HG03575 (cell line): Measurements from ENCODE around the gene NRCAM.
A peak's percentile ranks its signal among the peaks of the same experiment; 100 is the strongest.

Source experiments
- ATAC-seq: cut with Tn5 transposase; IDR thresholded peaks from one replicate; pipeline ENCODE4 v1.9.1; 2021; ENCODE audit not compliant: unreplicated experiment, insufficient number of reproducible peaks, low FRiP score; ENCODE audit errors: extremely low read depth

The NRCAM gene

DNA sequence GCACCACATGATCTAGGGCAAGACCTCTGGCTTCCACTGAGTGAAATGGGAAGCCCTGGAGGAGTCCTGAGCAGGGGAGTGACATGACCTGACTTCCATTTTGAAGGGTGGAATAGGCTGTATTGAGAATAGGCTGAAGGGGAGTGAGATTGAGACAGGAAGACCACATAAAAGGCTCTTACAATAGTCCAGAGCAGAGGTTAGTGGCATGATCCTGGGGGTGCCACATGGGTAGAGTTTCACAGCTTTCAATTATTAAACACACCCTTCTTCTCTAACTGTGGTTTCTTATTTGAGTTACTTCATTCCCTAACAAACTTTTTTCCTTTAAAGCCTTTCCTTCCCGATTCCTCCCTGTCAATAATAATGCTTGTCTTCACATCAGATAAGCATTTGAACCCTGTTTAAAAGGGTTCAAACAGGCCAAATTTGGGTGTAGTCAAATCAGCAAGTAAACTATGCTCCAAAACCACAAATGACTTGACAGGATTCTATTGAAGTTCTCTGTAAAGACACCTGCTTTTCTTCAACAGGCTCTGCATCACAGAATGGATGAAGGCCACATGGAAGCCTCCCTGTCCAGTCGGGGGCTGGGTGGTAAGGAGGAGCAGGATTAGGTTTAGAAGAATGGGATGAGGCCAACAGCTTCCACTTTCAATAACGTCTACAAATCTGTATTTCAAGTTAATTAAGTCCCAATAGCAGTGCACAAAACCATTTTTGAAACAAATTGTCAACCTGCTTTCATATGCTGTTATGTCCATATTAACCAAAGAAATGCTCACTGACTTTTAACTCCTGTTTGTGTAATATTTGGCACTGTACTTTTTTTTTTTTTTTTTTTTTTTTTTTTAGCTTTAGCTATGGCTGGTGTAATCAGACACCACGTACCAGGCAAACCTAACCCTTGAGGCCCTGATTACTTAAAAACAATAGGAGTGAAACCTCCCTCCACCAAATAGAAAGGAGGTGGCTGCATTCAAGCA lies 131.9 kb downstream of the NRCAM start:
- no peak for ATAC-seq

DNA sequence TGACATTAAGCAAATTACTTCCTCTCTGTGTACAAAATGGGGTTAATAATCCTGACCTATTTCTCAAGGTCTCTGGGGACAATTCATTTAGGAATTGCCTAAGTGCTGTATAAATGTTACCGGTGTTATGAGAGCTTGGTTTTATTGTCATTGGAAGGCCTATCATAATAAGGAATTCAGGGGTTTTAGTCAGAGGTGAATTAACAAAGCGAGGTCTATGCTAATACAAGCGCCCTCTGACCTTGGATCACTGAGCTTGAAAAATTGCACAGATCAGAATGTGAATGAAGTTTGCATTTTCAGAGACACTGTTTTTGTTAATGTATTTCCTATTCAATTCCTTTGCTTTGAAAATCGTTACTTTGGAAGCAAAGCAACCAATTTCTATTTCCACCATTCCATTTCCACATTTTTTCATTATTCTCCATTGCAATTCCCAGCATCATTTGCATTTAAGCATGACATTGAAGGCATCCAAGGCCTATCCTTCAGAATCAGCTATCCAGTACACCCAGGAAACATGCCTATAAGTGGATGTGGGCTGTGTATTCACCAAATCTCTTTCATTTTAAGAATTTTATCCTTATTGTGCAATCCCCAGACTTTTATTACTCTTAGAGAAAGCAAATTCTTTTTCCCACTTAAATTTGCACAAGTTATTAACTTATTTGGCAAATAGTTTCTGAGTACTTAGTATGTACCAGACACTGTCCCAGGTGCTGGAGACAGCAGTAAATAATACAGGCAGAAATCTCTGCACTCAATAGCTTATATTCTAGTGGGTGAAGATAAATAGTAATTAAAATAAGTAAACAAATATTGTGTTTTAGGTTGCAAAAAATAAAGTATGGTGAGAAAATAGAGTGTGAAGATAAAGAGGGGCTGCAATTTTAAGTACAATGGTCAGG lies 133.1 kb downstream of the NRCAM start:
- no peak for ATAC-seq

DNA sequence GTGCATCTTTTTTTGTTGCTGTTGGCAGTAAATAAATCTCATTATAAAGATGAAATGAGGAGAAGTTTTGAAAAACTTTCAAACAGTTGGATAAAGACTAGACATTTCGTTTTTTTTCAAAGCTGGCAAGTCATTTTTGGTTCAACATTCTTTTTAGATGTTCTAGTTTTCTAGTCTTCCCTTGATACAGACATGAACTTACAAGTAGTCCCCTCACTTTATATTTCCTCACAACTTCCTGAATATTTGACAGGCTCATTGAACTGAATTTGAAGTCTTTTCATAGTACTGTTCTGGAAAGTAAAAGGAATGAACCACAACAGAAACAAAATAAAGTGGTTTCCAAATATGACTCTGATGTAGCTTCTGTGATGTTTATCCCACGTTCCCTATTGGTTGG lies 134.2 kb downstream of the NRCAM start:
- no peak for ATAC-seq

DNA sequence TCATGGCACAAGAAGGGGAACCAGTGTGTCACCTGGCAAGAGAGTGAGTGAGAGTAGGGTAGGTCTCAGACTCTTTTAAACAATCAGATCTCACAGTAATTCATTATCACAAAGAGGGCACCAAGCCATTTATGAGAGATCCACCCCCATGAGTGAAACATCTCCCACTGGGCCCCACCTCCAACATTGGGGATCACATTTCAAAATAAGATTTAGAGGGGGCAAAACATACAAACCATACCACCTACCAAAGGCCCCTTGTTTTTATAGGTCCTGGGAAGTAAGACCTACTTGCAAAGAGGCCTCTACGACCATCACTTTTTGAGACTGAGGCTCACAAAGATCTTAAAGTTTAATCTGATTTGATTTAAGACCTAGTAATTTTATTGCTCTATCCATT lies 134.9 kb downstream of the NRCAM start:
- ATAC-seq: no peak

DNA sequence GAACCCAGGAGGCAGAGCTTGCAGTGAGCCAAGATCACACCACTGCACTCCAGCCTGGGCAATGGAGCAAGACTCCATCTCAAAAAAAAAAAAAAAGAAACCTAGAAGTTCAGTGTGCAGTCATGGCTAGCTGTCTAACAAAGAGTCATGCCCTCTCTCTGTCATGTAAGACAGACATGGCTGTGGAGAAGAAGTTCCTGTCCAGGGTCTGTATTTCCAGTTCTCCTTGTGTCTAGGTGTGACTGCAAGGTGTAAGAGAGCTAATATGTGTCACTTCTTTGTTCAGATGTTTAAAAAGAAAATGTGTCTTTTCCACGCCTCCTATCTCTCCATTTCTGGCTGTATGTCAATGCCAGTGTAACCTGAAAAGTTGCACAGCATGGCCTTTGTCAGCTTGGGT lies 139.5 kb downstream of the NRCAM start:
- ATAC-seq: no peak

DNA sequence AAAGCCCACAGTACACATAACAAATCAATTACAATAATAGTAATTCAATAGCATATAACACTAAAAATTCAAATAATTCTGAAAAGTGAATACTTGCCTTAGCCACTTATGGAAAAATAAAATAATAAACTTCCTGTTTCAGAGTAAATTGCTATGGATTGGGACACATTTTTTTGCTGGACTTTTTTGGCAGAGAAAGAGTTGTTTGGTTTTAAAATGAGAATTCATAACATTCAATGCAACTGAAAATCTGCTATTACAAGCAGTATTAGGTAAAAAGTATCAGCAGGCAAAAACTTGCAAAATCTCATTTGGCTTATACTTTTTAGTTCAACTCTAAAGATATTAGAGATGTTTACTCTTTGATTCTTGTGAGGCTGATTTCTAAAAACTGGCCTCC lies 141.7 kb downstream of the NRCAM start:
- no peak for ATAC-seq

DNA sequence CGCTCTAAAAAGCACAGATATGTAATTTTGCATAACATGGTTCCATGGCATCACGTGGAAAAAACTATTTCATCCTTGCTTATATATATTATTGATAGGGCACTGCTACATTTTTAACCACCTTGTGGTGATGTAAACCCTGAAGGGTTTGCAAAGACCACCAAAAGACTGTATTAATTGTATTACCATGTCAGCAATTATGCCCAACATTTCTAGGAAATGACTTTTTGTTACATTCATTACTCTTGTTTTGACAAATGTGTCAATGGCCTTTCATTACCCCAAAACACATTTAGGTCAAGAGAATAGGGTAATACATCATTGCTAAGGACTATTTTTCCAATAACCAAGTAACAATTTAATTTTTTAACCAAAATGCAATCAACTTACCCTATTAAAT lies 142.2 kb downstream of the NRCAM start:
- ATAC-seq: no peak

DNA sequence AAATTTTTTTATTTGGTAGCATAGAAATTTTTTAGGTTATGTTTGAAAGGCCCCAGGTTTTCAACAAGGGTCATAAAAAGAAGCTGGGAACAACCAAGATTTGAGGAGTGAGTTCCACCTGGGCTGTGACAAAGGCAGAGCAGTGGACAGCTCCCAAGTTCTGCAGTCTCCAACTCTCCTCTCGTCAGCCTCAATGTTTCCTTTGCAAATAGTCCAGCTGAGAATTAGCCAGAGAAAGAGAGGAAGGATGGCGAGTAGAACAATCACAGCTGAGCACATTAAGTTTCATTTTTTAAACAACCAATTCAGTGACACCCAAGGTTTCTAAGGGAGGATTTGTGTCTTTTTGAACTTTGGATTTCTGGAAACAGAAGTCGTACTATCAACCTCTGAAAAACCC lies 143.2 kb downstream of the NRCAM start:
- ATAC-seq: no peak

DNA sequence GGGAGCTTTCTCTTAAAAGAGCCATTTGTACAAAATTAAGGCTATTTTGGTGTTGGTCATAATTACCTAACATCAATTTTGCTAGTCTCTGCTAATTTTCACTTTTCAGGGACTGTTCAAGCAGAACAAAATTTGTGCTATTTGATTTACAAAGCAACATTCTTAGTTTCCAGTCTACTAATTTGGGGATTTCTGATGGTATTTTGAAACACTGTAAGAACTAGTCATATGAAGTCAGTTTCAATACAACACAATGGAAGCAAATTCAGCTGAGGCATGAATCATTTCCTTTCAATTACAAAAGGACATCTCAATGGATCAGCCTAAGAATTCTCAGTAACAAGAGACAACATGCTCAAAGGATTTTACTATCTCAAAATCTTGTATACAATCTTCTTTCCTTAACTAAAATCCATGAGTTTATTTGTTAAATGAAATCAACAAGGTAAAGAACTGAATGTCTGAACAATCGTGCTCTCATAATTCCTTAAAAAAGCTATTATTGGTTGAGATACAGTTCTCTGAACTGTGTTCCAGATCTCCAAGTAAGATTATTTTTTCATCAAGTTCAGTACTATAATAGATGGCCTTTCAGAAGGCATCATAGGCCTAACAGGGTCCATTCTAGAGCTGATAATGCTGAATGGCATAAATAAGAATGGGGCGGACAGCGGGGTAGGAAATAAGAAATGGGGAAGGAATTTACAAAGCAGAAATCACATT lies 144.6 kb downstream of the NRCAM start:
- peak; percentile 56 for ATAC-seq

DNA sequence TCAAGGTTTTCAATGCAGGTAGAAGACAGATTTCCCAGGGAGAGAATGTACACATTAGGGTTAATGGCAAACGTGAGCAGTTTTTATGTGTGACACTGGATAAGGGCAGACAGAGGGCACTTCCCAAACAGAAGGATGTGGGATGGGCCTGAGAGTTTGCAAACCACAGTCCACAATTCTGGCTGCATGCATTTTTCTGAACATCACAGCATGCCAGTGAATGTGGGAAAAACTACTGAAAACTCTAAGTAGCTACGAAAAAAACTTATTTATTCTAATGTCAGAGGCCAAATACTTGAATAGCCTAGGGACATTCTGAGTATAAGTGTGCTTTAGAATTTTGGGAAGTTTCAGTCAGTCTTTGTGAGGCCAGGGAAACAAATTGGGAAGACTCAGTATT lies 145.9 kb downstream of the NRCAM start:
- no peak for ATAC-seq

DNA sequence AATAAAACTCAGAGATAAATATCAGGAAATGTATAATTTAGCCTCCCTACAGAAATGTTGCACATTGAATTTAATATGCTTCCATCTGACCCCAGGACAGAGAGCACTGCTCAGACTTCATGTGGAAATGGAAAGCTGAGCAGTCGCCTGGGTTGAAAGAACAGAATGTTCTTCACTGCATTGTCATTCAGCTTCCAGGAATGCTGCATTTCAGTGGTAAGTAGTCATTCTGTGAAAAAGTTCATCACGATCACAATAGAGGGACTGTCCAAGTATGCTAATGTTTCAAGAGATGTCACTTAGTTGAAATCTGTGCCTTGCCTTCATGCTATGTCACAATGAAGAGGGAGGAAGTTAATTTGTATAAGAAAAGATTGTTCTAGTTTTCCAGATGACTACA lies 147.3 kb downstream of the NRCAM start:
- ATAC-seq: no peak

DNA sequence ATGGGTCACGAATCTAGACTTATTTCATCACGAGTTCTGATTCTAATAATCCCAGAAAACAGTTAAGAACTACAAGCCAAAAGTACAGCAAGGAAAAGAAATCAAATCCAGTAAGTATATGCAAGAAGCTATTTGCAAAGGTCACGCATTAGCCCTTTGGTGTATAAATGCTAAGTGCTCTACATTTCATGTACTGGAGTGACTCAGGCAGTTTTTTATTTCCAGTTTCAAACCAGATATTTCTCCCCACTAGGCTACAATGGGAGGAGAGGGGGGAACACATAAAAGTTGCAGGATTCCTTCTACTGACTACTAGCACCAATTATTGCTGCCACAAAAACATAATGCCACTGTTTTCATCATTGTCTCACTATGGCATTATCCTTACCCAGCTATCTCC lies 148.0 kb downstream of the NRCAM start:
- no peak for ATAC-seq

DNA sequence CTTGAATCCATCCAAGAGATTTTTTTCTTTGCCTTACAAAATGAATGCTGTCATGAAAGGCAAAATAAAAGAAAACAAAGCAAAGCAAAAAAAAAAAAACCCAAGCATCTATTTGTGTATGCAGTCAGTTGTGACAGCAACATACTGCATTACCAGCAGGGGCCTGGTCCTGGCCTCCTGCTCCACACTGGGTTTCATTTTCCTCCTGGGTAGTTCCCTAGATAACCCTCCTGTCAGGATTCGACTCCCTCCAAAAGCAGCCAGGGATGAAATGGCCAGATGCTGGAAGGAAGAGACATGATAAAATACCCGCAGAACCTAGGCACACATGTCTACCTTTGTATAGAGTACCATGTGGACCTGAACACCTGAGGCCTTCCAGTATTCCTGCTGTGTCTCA lies 148.6 kb downstream of the NRCAM start:
- no peak for ATAC-seq

DNA sequence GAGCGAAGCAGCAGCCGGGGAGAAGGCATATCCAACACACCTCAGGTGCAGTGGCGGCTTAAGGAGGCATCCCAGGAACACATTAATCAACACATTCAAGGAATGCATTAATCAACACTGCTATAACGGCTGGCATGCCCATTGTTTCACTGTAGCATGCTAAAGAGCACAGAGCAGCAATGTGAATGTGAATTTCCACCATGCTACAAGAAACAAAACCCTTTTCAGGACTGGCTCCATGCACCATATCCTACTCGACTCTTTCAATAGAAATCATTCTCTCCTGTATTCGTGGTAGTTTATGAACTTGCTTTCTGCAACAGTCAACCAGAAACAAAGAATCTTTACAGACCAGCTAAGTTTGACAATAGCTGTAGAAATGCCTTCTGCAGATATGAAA lies 149.0 kb downstream of the NRCAM start:
- ATAC-seq: no peak

DNA sequence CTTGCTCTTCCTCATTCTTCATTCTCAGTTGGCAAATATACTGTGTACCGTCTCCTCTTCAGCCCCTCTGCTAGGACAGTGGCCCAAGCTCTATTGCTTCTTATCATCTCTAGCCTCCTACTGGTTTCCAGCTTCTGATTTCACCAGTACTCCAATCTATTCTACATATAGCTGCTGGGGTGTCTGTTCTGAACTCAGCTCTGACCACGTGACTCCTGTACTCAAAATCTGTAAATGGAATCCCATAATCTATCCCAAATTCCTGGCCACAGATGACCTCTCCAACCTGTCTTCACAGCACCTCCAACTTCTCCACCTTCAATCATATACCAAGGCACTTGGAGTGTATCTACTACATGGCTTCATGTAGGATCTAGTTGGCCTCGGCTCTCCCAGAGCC lies 152.9 kb downstream of the NRCAM start:
- ATAC-seq: no peak

DNA sequence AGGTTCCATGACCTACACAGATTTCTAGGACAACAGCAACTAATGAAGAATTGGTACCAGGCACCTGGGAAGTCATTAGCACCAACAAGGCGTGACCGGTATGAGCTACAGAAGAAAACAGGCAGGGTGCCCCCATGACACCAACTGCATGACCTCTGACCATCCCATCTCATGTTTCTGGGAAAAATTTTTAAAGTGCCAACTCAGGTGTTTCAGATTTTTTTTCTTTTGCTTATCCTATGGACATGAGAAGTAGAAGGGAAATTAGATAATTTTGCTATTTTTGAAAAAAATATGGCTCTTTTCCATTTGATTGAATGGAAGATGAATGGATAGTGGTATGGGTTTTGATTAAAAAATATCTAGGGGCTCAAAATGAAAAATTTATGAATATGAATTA lies 154.8 kb downstream of the NRCAM start:
- ATAC-seq: no peak

DNA sequence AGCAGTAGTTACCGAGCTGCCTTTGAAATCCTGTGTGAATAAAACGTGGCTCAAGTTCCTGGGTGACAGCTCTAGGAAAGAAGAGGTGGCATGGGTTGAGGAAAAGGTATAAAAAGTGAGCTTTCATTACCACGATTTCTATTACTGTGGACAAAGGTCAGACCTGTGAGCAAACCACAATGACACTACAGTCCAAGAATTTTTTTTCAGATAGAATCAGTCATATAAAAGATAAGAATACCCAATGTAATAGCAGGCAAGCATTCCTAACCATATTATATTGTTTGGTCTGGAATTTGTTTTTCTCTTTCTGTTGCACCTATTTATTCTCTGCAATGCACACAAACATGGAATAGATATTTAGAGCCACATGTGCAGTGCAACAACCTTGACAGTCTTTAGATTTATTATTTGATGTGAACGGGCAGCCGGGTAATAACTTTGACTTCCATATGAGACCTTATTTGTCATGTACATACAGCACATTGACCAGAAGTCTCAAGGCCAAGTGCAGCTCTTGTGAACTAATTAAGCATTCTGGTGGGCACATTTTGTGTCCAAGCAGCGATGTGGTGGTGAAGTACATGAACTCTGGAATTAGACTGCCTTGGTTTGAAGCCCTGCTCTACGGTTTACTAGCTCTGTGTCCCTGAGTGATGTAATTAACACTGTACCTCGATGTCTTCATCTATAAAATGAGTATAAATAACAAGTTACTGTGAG lies 156.8 kb downstream of the NRCAM start:
- ATAC-seq: no peak

DNA sequence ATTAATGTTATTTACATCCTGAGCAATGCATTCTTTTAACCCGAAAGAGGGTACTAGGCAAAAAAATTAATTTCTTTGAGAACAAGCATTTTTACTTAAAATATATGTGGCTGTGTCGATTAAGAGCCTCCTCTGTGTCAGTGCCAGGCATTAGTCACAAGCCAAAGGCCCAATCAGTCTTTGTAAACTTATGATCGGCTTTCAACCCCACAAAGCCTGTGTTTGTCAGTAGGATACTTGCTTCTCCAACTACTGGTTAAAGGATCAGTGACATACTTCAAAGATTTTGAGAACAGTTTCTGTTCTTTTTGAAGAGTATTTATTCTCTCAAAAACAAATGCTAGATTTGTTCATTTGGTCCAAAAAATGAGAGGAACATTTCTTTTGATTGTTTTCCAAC lies 159.3 kb downstream of the NRCAM start:
- no peak for ATAC-seq

DNA sequence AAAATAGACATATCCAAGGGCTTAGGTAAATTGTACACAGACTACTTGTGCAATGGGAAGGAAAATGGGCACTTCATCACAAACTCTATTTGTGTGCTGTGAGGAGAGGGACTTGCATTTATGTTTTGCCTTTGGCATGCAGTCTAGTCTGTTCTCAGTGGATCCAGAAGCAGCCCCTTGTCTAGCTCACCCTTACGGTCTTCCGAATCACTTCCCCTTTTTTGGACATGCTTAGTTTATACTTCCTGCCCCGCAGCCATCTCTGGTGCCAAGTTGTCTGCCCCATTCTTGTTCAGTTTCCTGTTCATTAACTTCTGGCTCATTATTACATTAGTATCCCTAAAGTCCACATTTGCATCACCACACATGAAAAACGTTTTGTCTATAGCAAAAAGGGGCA lies 161.6 kb downstream of the NRCAM start:
- peak; percentile 94 for ATAC-seq
